SK-N-SH (cell line): ENCODE data around the gene PRR33.

Experiments
- CTCF ChIP-seq: fragments of 200-600 bp; sonication (generic); IDR thresholded peaks from 2 replicates; pipeline ENCODE4 v1.6.1; 2017; ENCODE audit warnings: antibody characterized with exemption, mild to moderate bottlenecking, moderate library complexity
- GATA2 ChIP-seq: sonication (generic); formaldehyde crosslinking; IDR thresholded peaks from 2 replicates; pipeline ENCODE4 v1.5.0; 2020; ENCODE audit warnings: mild to moderate bottlenecking, missing genetic modification reagents
- NFIC ChIP-seq: IDR thresholded peaks from 2 replicates; pipeline ENCODE4 v1.4.0; 2012; ENCODE audit warnings: borderline replicate concordance
- NRF1 ChIP-seq: IDR thresholded peaks from 2 replicates; pipeline ENCODE4 v1.6.1; 2012; ENCODE audit warnings: low read depth, mild to moderate bottlenecking, low read length
- RCOR1 ChIP-seq: fragments of 150-350 bp; IDR thresholded peaks from 2 replicates; pipeline ENCODE4 v1.6.1; 2017; ENCODE audit warnings: antibody characterized with exemption, low read length
- RFX5 ChIP-seq: IDR thresholded peaks from 2 replicates; pipeline ENCODE4 v1.6.1; 2012; ENCODE audit warnings: mild to moderate bottlenecking, improper control_type of control experiment, low read length
- SIN3A ChIP-seq: IDR thresholded peaks from 2 replicates; pipeline ENCODE4 v1.6.1; 2012; ENCODE audit warnings: low read depth, mild to moderate bottlenecking, low read length, moderate library complexity, borderline replicate concordance
- TAF1 ChIP-seq: IDR thresholded peaks from 2 replicates; pipeline ENCODE4 v1.6.1; 2012; ENCODE audit warnings: low read depth, mild to moderate bottlenecking, low read length, moderate library complexity, borderline replicate concordance
- USF1 ChIP-seq: IDR thresholded peaks from 2 replicates; pipeline ENCODE4 v1.4.0; 2012; ENCODE audit warnings: low read depth, borderline replicate concordance

GRCh38 chr11:1937616-1938342 lies 46.1 kb upstream of the PRR33 start:
- TF ChIP-seq RFX5 (no peak), CTCF (no peak), TAF1 (no peak), NFIC (no peak), GATA2 (CRISPR knock-in tag) (no peak), SIN3A (no peak), USF1 (no peak), NRF1 (no peak), RCOR1 (no peak)
